CD8-positive, alpha-beta memory T cell (primary cell): ENCODE results near the gene DENND1B. TPM values are rescaled to one million over a fixed set of nuclear protein-coding genes. Genes with fewer than 3 reads are reported as not detected.
A peak's percentile ranks its signal among the peaks of the same experiment; 100 is the strongest.

Experiments used
- CTCF ChIA-PET: fragments of 350-600 bp; sonication (Branson Sonifier 250); formaldehyde crosslinking; loops from one replicate; lab custom pipeline; 2021; ENCODE audit warnings: antibody characterized with exemption; lab: Charles Lee
- POLR2A ChIA-PET: fragments of 350-600 bp; sonication (Branson Sonifier 250); formaldehyde crosslinking; loops from one replicate; lab custom pipeline; 2021; ENCODE audit warnings: antibody characterized with exemption; lab: Charles Lee
- DNase-seq, 5 donors: peaks; one replicate each; pipeline versions ENCODE4 v3.0.0 to v3.0.0-alpha.2; 2020 to 2022; ENCODE audit warnings: mixed read lengths in 1 of 5
- H3K27ac ChIP-seq: one replicate; pipeline ENCODE4 v1.7.0; 2013; ENCODE audit warnings: low read depth, mild to moderate bottlenecking, low read length, moderate library complexity
- H3K27me3 ChIP-seq: 2 replicates; pipeline ENCODE4 v1.7.0; 2013; ENCODE audit warnings: low read length, mild to moderate bottlenecking; ENCODE audit not compliant: insufficient read depth, poor library complexity, severe bottlenecking
- H3K36me3 ChIP-seq: 2 replicates; pipeline ENCODE4 v1.7.0; 2013; ENCODE audit warnings: mild to moderate bottlenecking, low read length, moderate library complexity; ENCODE audit not compliant: insufficient read depth
- H3K4me1 ChIP-seq: 2 replicates; pipeline ENCODE4 v1.7.0; 2013; ENCODE audit warnings: mild to moderate bottlenecking, low read length, moderate library complexity; ENCODE audit not compliant: insufficient read depth
- H3K4me3 ChIP-seq: 2 replicates; pipeline ENCODE4 v1.7.0; 2013; ENCODE audit warnings: mild to moderate bottlenecking, low read length
- H3K9me3 ChIP-seq: 2 replicates; pipeline ENCODE4 v1.7.0; 2013; ENCODE audit warnings: mild to moderate bottlenecking, low read length
- H3K27ac Mint-ChIP-seq, 8 donors: one replicate each; pipeline ENCODE4 v1.8.0; 2020 to 2021; ENCODE audit warnings: mixed read lengths in 8 of 8, mild to moderate bottlenecking in 6 of 8, inconsistent platforms in 3 of 8, moderate library complexity in 3 of 8
- H3K27me3 Mint-ChIP-seq, 2 donors: one replicate each; pipeline ENCODE4 v1.8.0; 2020 to 2021; ENCODE audit warnings: mixed read lengths in 2 of 2, mild to moderate bottlenecking in 1 of 2, moderate library complexity in 1 of 2
- H3K36me3 Mint-ChIP-seq, 3 donors: one replicate each; pipeline ENCODE4 v1.8.0; 2020 to 2021; ENCODE audit warnings: mixed read lengths in 3 of 3, inconsistent platforms in 1 of 3, mild to moderate bottlenecking in 1 of 3
- H3K4me1 Mint-ChIP-seq, 3 donors: one replicate each; pipeline ENCODE4 v1.8.0; 2020 to 2021; ENCODE audit warnings: mixed read lengths in 3 of 3, inconsistent platforms in 1 of 3, mild to moderate bottlenecking in 1 of 3
- H3K4me3 Mint-ChIP-seq, 7 donors: one replicate each; pipeline ENCODE4 v1.8.0; 2020 to 2021; ENCODE audit warnings: mixed read lengths in 7 of 7, mild to moderate bottlenecking in 6 of 7, moderate library complexity in 4 of 7, inconsistent platforms in 2 of 7
- H3K9me3 Mint-ChIP-seq, 5 donors: one replicate each; pipeline ENCODE4 v1.8.0; 2020 to 2022; ENCODE audit warnings: mixed read lengths in 5 of 5, mild to moderate bottlenecking in 3 of 5, moderate library complexity in 2 of 5, inconsistent platforms in 1 of 5
- polyA plus RNA-seq: library from polyadenylated mRNA; unstranded; fragments of 300-500 nt; fragmentation: Illumina TruSeq; gene quantifications from one replicate; pipeline ENCODE4 v1.2.3, GENCODE V29; 2021
- total RNA-seq, 2 experiments: library from RNA; stranded (reverse); gene quantifications; one replicate each; pipeline ENCODE4 v1.2.3, GENCODE V29; 2021

The DENND1B gene
- total and polyA plus RNA-seq, 3 experiments from 2014 or later = 10.6 to 14.8 (median 12.0) TPM

DNA sequence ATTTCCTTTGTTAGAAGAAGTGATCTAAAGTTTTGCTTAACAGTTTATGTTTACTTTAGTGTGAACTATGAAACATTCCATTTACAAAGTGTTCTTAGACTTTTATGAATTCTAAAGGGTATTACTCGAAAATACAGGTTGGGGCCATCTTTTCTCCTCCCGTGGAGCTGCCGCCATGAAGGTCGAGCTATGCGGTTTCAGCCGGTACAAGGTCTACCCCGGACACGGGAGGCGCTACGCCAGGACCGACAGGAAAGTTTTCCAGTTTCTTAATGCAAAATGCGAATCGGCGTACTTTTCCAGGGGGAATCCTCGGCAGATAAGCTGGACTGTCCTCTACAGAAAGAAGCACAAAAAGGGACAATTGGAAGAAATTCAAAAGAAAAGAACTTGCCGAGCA is 39.8 kb downstream of the DENND1B start:
- no peaks in the 10 kb centered on the region for H3K27me3 ChIP-seq
- no peaks in the 10 kb centered on the region for H3K9me3 Mint-ChIP-seq
- peaks cover 0 to 14% (median 7%) of the 10 kb centered on the region in 3 donors for H3K36me3 Mint-ChIP-seq
- H3K27ac ChIP-seq = no peak overlapping the region
- DNase-seq = no peak
- H3K9me3 ChIP-seq = no peaks in the 10 kb centered on the region
- ChIA-PET POLR2A (no interaction called here), CTCF (interaction anchor here (0.5 to 1.1 kb wide), 2 partner anchors 13 to 858 kb away, joined by 3 read pairs; no protein-coding TSS in a partner anchor)
- no peak overlapping the region for H3K27ac Mint-ChIP-seq
- H3K4me1 ChIP-seq = peaks cover 14% of the 10 kb centered on the region
- H3K4me3 Mint-ChIP-seq = no peak overlapping the region
- H3K36me3 ChIP-seq = no peaks in the 10 kb centered on the region
- H3K27me3 Mint-ChIP-seq = no peaks in the 10 kb centered on the region
- peaks cover 59 to 72% (median 68%) of the 10 kb centered on the region in 3 donors for H3K4me1 Mint-ChIP-seq
- no peak overlapping the region for H3K4me3 ChIP-seq

DNA sequence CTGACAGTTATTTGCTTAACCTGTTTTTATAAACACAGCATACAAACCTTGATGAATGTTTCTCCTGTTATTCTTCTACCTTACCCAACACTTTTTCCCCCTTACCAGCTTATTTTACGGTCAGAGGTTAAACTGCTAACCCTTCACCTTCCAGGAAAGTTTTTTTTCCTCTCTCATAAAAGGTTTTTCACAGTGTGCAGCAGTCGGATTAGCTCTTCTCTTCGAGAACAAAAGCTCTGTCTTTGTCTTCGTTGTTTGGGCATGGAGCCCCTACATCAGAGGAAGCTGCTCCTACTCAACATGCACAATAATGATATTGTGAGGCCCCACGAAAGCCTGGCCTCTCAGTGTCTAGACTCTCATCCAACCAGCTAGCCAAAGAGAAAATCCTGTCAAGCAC is 42.0 kb downstream of the DENND1B start:
- Mint-ChIP-seq H3K27me3 (no peaks in the 10 kb centered on the region), H3K4me1 (peaks cover 41 to 57% (median 49%) of the 10 kb centered on the region in 3 donors), H3K27ac (no peak overlapping the region), H3K9me3 (peaks cover 0 to 4% (median 2%) of the 10 kb centered on the region in 5 donors), H3K4me3 (no peak overlapping the region), H3K36me3 (peaks cover 8 to 15% (median 9%) of the 10 kb centered on the region in 3 donors)
- no peaks in the 10 kb centered on the region for H3K9me3 ChIP-seq
- CTCF ChIA-PET = interaction anchor here (1.3 kb wide), 1 partner anchor 135 kb away, joined by 3 read pairs; no protein-coding TSS in a partner anchor
- no peak for DNase-seq
- H3K27me3 ChIP-seq = no peaks in the 10 kb centered on the region
- H3K36me3 ChIP-seq = no peaks in the 10 kb centered on the region
- no peak overlapping the region for H3K4me3 ChIP-seq
- no peaks in the 10 kb centered on the region for H3K4me1 ChIP-seq
- no peak overlapping the region for H3K27ac ChIP-seq
- POLR2A ChIA-PET = no interaction called here

DNA sequence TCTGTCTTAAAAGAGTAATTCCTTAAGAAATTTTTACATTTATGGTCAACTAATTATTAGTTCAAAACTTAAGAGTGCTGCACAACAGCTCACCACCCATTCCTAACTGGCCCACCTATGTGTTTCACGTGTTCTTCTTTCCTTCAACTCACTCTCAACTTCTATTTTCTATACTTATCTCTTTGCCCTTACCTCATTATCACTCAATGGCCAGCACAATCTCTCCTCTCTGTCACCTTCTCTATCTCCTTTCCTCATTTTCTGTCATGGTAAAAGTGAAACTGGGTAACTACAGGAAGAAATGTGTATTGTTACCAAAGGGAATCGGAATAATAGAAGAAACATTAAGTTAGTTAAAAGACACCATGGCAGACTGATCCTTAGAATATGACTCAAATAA is 43.1 kb downstream of the DENND1B start:
- no peak overlapping the region for H3K4me3 Mint-ChIP-seq
- H3K36me3 ChIP-seq = no peaks in the 10 kb centered on the region
- peaks cover 35 to 48% (median 40%) of the 10 kb centered on the region in 3 donors for H3K4me1 Mint-ChIP-seq
- H3K9me3 Mint-ChIP-seq = peaks cover 0 to 13% (median 5%) of the 10 kb centered on the region in 5 donors
- ChIA-PET POLR2A (no interaction called here), CTCF (no interaction called here)
- H3K27me3 ChIP-seq = no peaks in the 10 kb centered on the region
- no peak for DNase-seq
- H3K4me1 ChIP-seq = no peaks in the 10 kb centered on the region
- no peak overlapping the region for H3K27ac ChIP-seq
- H3K9me3 ChIP-seq = no peaks in the 10 kb centered on the region
- peaks cover 15 to 20% (median 17%) of the 10 kb centered on the region in 3 donors for H3K36me3 Mint-ChIP-seq
- H3K27me3 Mint-ChIP-seq = no peaks in the 10 kb centered on the region
- no peak overlapping the region for H3K4me3 ChIP-seq
- peak overlapping the region in 1 of 8 donors; percentile 33 for H3K27ac Mint-ChIP-seq

- Mint-ChIP-seq H3K4me3 (no peak overlapping the region), H3K36me3 (peaks cover 19 to 23% (median 22%) of the 10 kb centered on the region in 3 donors), H3K27me3 (no peaks in the 10 kb centered on the region), H3K27ac (peak overlapping the region in 1 of 8 donors; percentile 41), H3K4me1 (peaks cover 28 to 42% (median 32%) of the 10 kb centered on the region in 3 donors), H3K9me3 (peaks cover 2 to 17% (median 6%) of the 10 kb centered on the region in 5 donors)
- Histone ChIP-seq H3K36me3 (no peaks in the 10 kb centered on the region), H3K4me1 (no peaks in the 10 kb centered on the region), H3K27ac (no peak overlapping the region), H3K27me3 (no peaks in the 10 kb centered on the region), H3K4me3 (no peak overlapping the region), H3K9me3 (no peaks in the 10 kb centered on the region)
- no peak for DNase-seq
- ChIA-PET POLR2A (no interaction called here), CTCF (no interaction called here)
Measured at GRCh38 chr1:197731449-197731848, 43.8 kb downstream of the DENND1B start.

DNA sequence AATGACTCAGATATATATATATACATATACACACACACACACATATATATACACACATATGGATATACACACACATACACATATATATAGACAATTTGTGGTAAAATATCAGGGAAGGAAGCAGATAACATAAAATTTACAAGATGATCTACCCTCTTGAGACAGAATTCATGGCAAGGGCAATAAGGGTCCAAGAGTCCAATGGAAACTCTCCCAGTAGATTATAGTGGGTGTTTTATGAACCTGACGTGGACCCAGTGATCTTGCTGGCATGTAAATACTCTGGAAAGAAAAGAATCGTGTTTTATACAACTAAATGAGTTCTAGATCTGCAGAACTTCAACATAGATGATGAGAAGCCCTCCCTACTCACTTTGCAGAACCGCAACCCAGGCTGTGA is 49.3 kb downstream of the DENND1B start:
- no peak overlapping the region for H3K4me3 Mint-ChIP-seq
- H3K9me3 Mint-ChIP-seq = peaks cover 14 to 26% (median 22%) of the 10 kb centered on the region in 5 donors
- CTCF ChIA-PET = no interaction called here
- no peak overlapping the region for H3K27ac ChIP-seq
- H3K27ac Mint-ChIP-seq = no peak overlapping the region
- H3K36me3 ChIP-seq = no peaks in the 10 kb centered on the region
- peaks cover 20 to 47% (median 28%) of the 10 kb centered on the region in 3 donors for H3K36me3 Mint-ChIP-seq
- H3K27me3 ChIP-seq = no peaks in the 10 kb centered on the region
- no peak overlapping the region for H3K4me3 ChIP-seq
- H3K4me1 ChIP-seq = no peaks in the 10 kb centered on the region
- POLR2A ChIA-PET = no interaction called here
- DNase-seq = no peak
- H3K4me1 Mint-ChIP-seq = peaks cover 5 to 14% (median 9%) of the 10 kb centered on the region in 3 donors
- H3K27me3 Mint-ChIP-seq = no peaks in the 10 kb centered on the region
- peaks cover 4% of the 10 kb centered on the region for H3K9me3 ChIP-seq

GRCh38 chr1:197725044-197725443 is 50.2 kb downstream of the DENND1B start:
- no peaks in the 10 kb centered on the region for H3K27me3 Mint-ChIP-seq
- H3K9me3 Mint-ChIP-seq = peaks cover 14 to 26% (median 22%) of the 10 kb centered on the region in 5 donors
- H3K36me3 ChIP-seq = no peaks in the 10 kb centered on the region
- POLR2A ChIA-PET = no interaction called here
- no peak overlapping the region for H3K4me3 ChIP-seq
- no peak overlapping the region for H3K27ac Mint-ChIP-seq
- H3K9me3 ChIP-seq = peaks cover 4% of the 10 kb centered on the region
- H3K27me3 ChIP-seq = no peaks in the 10 kb centered on the region
- CTCF ChIA-PET = no interaction called here
- no peak for DNase-seq
- peaks cover 5 to 12% (median 11%) of the 10 kb centered on the region in 3 donors for H3K4me1 Mint-ChIP-seq
- H3K36me3 Mint-ChIP-seq = peaks cover 20 to 47% (median 28%) of the 10 kb centered on the region in 3 donors
- no peak overlapping the region for H3K4me3 Mint-ChIP-seq
- H3K4me1 ChIP-seq = no peaks in the 10 kb centered on the region
- H3K27ac ChIP-seq = no peak overlapping the region

- DNase-seq = no peak
- no peaks in the 10 kb centered on the region for H3K36me3 ChIP-seq
- no peaks in the 10 kb centered on the region for H3K9me3 Mint-ChIP-seq
- H3K4me1 Mint-ChIP-seq = peaks cover 13 to 23% (median 23%) of the 10 kb centered on the region in 3 donors
- H3K27me3 Mint-ChIP-seq = no peaks in the 10 kb centered on the region
- H3K27ac Mint-ChIP-seq = no peak overlapping the region
- no peaks in the 10 kb centered on the region for H3K4me1 ChIP-seq
- no peaks in the 10 kb centered on the region for H3K9me3 ChIP-seq
- peaks cover 0 to 1% (median 0%) of the 10 kb centered on the region in 3 donors for H3K36me3 Mint-ChIP-seq
- no peaks in the 10 kb centered on the region for H3K27me3 ChIP-seq
- ChIA-PET CTCF (no interaction called here), POLR2A (no interaction called here)
- H3K4me3 ChIP-seq = no peak overlapping the region
- no peak overlapping the region for H3K27ac ChIP-seq
- no peak overlapping the region for H3K4me3 Mint-ChIP-seq
Measured at GRCh38 chr1:197715806-197716205, 59.5 kb downstream of the DENND1B start.

DNA sequence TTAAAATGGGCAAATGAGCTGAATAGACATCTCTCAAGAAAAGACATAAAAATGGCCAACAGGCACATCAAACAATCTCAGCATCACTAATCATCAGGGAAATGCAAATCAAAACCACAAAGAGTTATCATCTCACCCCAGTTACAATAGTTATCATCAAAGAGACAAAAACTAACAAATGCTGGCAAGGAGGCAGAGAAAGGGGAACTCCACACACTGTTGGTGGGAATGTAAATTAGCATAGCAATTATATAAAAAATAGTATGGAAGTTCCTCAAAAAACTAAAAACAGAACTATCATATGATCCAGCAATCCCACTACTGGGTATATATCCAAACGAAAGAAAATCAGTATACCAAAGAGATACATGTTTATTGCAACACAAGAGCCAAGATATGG is 68.7 kb downstream of the DENND1B start:
- H3K36me3 ChIP-seq = no peaks in the 10 kb centered on the region
- H3K36me3 Mint-ChIP-seq = peaks cover 7 to 15% (median 7%) of the 10 kb centered on the region in 3 donors
- H3K27ac Mint-ChIP-seq = no peak overlapping the region
- POLR2A ChIA-PET = no interaction called here
- H3K9me3 Mint-ChIP-seq = peaks cover 0 to 6% (median 0%) of the 10 kb centered on the region in 5 donors
- H3K27me3 Mint-ChIP-seq = no peaks in the 10 kb centered on the region
- no peak overlapping the region for H3K4me3 Mint-ChIP-seq
- H3K4me1 Mint-ChIP-seq = peaks cover 14 to 32% (median 32%) of the 10 kb centered on the region in 3 donors
- H3K27ac ChIP-seq = no peak overlapping the region
- H3K4me3 ChIP-seq = no peak overlapping the region
- DNase-seq = no peak
- H3K27me3 ChIP-seq = no peaks in the 10 kb centered on the region
- H3K4me1 ChIP-seq = no peaks in the 10 kb centered on the region
- H3K9me3 ChIP-seq = no peaks in the 10 kb centered on the region
- CTCF ChIA-PET = no interaction called here
